ENCODE results near the gene SETD4.
"Not testable (repeated sequence)": the region's sequence is repeated elsewhere in the genome, so short reads cannot be mapped to it uniquely, and the experiment has no call there.

SETD4 gene

DNA sequence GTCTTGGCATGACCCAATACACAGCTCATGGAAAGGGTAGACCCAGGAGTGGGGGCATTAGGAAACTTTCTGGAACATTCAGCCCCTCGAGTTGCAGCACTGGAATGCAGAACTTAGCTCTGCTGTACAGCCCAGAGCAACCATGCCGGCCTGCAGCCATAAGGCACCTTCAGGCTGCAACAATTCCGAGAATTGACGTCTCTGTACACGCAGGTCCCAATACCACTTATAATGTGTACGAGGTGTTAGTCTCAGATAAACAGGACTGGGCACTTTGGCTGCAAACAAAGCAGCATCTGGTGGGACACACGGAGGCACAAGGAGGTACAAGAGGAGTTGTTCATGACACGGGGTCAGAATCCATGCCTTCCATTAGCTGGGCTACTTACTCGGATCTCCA lies 17.4 kb upstream of the SETD4 start:
- no peak for DNase-seq (ENCODE audit: low read depth)

- no peak for DNase-seq (ENCODE audit: low read depth)
These were observed 16.7 kb upstream of the SETD4 start for GRCh38 chr21:36076878-36077655.

DNA sequence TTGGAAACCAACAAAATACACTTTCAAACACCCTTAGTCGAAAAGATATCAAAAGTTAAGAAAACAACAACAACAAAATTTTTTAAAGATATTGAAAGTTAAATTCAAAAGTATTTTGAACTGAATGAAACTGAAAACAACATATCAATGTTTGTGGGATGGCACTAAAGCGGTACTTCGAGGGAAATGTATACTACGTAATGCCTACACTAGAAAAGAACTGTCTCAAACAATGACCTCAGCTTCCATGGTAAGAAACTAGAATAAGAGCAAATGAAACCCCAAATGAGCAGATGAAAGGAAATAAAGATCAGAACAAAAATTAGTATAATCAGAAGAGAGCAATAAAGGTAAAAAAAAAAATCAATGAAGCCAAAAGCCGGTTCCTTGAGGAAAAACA lies 15.6 kb upstream of the SETD4 start:
- no peak for DNase-seq (ENCODE audit: low read depth)

DNA sequence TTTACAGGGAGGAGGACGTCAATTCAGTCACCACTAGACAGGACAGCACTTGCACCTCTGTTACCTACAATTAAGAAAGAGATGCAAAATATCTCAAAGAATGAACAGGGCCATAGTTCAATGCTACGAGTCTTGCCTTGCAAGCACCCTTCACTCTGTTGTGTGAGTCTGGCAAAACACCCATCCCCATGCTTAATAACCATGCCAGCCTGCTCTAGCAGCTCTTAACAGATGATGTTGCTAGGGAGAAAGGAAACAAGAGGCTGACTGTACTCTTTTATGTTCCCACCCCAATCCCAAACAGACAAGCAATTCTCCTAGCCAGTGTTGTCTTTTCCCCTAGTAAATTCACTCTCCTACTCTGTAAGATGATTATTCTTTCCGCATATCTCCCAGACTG lies 14.8 kb upstream of the SETD4 start:
- DNase-seq (ENCODE audit: low read depth), result no peak

DNA sequence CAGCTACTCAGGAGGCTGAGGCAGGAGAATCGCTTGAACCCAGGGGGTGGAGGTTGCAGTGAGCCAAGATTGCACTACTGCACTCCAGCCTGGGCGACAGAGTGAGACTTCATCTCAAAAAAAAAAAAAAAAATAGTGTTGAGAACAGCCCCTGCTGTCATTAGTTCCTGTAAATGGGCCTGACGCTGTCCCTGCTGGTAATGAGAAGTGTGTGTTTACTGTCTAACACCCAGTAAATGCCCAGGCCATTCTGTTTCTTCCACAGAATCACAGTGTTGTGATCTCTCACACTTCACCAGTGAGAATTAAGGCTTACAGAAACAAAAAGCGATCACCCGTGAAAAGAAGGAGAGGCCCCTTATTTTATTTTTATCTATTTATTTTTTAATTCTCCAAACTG lies 13.6 kb upstream of the SETD4 start:
- DNase-seq (ENCODE audit: low read depth), result not testable (repeated sequence)

DNA sequence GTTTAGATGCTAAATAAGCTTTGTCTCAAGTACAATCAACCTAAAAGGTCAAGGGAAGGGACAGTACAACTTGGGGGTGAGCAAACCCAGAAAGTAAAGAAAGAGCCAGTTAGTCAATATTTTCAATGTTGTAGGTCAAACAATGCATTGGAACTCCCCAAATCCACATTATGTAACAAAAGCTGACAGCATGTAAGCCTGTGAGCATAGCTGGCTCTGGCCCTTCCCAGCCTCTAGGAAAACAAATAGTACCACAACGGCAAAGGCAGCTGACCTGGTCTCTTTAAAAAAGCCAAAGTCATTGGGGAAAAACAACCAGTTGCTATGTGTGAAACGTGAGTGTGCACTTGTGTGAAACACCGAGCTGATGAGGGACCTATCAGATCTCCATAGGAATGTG lies 12.9 kb upstream of the SETD4 start:
- DNase-seq (ENCODE audit: low read depth), result no peak

DNA sequence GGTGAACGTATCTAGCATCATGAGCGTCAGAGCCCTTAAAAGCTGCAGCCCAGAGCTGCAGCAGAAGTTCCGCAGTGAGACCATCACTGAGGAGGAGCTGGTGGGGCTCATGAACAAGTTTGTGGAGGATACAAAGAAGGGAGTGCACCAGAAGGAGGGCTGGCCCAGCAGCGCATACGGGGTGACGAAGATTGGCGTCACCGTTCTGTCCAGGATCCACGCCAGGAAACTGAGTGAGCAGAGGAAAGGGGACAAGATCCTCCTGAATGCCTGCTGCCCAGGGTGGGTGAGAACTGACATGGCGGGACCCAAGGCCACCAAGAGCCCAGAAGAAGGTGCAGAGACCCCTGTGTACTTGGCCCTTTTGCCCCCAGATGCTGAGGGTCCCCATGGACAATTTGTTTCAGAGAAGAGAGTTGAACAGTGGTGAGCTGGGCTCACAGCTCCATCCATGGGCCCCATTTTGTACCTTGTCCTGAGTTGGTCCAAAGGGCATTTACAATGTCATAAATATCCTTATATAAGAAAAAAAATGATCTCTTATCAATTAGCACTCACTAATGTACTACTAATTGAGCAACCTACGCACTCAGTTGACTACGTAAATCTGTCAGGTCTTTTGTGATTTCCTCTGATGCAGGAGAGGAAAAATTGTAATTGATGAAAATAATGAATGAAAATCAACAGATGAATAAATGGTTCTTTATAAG lies 12.3 kb upstream of the SETD4 start:
- no peak for DNase-seq (ENCODE audit: low read depth)

DNA sequence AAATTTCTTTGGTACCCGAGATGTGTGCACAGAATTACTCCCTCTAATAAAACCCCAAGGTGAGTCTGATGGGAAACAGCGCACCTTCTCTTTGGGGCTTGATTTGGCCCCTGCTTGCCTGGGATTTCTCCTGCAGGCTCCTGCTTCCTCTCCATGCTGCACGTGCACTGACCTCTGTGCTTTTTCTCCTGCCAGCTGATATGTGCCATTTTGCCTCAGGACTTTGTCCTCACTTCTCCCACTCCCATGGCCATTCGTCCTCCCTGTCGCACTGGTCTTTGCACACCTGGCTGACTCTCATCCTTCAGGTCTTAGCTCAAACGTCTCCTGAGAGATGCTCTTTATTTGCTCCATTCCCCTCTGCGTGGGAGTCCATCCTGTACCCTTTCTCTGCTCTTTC lies 10.7 kb upstream of the SETD4 start:
- DNase-seq (ENCODE audit: low read depth), result no peak

DNA sequence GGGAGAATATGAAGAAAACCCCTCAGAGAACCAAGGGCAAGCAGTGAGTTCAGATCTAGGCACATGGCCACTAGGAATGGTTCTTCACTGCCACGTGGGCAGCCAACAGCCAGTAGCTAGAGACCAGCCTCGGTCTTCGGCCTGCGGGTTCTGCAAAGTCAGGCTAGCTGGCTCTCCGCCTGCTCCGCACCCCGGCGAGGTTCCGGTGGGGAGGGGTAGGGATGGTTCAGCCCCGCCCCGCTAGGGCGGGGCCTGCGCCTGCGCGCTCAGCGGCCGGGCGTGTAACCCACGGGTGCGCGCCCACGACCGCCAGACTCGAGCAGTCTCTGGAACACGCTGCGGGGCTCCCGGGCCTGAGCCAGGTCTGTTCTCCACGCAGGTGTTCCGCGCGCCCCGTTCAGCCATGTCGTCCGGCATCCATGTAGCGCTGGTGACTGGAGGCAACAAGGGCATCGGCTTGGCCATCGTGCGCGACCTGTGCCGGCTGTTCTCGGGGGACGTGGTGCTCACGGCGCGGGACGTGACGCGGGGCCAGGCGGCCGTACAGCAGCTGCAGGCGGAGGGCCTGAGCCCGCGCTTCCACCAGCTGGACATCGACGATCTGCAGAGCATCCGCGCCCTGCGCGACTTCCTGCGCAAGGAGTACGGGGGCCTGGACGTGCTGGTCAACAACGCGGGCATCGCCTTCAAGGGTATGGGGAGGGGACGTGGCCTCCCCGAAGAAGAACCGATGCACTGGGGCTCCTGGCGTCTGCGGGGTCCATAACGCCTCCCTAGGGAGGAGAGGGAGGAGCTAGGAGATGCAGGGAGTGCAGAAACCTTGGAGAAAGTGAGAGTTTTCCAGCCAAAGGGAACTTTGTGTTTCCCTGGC lies 9.6 kb upstream of the SETD4 start, which contains the start of gene CBR1:
CBR1 (plus strand) TSS at position 312 of the 871 bp plus-strand sequence; CDS start at position 404, 92 bp downstream.
- DNase-seq (ENCODE audit: low read depth), result peak; percentile 86

DNA sequence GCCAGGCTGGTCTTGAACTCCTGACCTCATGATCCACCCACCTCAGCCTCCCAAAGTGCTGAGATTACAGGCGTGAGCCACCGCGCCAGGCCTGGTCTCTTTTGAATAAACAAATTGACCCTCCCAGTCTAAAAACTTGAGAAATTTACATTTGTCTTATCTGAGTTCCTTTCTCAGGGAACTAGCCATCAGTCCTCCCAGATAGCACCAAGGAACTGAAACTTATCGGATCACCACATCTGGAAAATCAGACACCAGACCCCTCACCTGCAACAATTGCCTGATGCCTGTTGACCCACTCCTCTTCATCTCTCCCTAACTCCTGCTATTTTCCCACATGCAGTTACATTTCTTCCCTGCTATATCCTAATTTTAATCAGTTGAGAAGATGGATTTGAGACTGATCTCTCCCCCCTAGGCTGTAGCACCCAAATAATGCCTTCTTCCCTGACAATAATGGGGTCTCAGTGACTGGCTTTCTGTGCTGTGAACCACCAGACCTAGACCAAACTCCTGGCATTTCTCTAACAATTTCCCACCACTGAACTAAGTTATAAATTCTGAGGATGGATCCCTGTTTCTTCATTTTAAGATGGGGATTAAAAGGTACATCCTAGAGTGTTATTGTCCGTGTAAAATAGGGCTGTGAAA lies 8.5 kb upstream of the SETD4 start:
- no peak for DNase-seq (ENCODE audit: low read depth)

GRCh38 chr21:36065497-36066036 lies 5.2 kb upstream of the SETD4 start:
- DNase-seq (ENCODE audit: low read depth), result no peak

DNA sequence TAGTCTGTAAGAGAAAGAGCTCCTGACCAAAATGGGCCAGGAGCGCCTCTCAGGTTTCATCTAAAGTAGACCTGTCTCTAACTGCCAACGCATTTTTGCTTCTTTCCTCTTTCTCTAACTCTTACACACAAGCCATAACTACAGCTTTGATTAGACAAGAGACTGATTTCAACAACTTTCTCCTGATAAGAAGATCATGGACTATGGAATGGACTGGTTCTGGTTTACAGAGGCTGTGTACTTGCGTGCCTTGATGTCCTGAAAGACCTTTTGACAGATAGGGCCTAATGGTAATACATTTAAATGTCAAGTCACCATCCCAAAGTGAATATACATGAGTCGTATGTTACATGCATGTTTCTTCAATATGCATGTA lies 3.7 kb upstream of the SETD4 start:
- no peak for DNase-seq (ENCODE audit: low read depth)

DNA sequence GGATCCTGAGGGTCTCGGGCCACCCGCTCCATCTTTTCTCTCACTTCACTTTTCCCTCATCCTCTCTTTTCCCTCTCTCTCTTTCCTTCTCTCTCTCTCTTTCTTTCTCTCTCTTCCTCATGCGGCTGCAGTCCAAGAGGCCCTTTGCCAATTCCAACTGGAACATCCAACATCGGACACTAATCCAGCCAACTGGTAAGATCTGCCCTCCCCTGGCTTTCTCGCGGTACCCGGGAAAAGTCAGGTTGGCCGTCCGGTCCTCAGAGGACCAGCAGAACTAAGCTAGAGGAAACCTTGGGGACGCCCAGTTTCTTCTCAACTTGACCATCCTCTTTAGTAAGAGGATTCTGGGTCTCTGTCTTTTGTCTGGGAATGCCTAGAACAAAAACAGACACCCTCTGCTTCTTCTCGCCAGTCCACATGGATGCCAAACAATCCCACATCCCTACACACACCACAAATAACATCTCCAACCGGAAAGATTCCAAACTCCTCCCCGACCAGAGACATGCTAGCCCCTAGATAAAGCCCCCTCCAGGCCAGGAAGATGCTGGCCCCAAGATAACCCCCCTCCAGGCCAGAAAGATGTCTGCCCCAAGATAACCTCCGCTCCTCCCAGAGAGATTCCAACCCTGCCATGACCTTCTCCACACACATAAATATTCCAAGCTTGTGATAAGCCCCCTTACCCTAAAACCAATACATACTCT lies 3.2 kb upstream of the SETD4 start:
- DNase-seq (ENCODE audit: low read depth), result no peak

DNA sequence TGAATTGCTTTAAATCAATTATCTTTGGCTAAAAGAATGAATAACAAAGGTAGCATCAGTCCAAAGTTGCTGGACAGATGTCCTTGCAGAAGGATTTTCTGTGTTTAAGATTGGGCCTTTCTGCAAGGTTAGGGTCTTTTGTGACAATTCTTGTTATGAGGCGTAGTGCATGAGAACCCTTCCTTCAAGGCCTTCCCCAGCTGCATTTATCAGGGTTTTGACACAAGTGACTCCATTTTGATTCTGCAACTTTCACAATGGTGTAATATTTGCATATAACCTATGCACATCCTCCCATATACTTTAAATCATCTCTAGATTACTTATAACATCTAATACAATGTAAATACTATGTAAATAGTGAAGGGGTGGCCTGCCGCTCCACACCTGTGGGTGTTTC lies 1.1 kb upstream of the SETD4 start:
- no peak for DNase-seq (ENCODE audit: low read depth)

DNA sequence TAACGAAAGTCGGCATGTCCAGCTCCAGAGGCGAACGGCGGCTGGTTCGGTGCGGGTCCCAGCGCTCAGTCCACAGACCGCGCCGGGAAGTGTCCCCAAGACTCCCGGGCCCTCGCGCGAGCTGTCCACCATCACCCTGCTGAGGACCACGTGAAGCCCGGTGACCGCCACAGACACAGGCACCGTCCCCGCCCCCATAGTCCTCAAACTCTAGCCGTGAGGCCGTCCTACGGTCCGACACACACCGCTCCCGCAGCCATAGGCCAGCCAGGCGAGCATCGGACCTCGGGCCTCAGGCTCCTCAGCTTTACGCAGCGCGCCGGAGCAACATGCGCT lies 535 bp downstream of the SETD4 start:
- DNase-seq (ENCODE audit: low read depth), result no peak

DNA sequence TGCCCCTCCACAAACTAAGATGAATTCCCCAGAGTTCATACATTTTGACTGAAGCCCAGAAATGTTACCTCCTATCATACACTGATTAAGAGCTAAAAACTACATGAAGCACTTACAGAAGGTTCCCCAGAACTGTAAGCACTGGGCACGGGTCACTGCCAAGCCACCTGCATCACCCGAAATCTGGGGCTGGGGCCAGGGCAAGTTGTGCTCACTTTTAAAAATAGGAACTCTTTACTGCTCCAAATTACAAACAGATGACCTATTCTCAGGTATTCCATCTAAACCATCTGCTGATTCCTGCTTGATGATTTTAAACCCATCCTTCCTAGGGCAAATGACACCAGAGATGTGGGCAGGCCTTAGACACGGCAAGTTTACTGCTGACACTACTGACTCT lies 4.8 kb downstream of the SETD4 start:
- DNase-seq (ENCODE audit: low read depth), result no peak

DNA sequence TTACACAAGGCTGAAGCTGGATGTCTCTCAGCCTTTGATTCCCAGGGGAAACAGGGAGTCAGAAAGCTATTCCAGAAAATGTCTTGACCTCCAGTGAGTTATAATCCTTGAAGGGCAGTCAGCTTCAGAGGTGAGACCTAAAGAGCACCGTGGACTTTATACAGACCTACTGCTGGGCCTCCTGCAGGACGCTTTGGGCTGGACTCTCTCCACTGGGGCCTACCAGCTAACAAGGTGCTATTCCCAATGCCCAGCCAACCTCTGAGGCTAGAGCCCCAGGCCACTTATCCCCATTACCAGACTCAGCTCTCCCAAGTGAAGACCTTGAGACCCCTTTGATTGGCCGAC lies 6.6 kb downstream of the SETD4 start:
- no peak for DNase-seq (ENCODE audit: low read depth)

GRCh38 chr21:36052860-36053714 lies 7.2 kb downstream of the SETD4 start:
- no peak for DNase-seq (ENCODE audit: low read depth)

- no peak for DNase-seq (ENCODE audit: low read depth)
These were observed 12.0 kb downstream of the SETD4 start for GRCh38 chr21:36048357-36048756.

DNA sequence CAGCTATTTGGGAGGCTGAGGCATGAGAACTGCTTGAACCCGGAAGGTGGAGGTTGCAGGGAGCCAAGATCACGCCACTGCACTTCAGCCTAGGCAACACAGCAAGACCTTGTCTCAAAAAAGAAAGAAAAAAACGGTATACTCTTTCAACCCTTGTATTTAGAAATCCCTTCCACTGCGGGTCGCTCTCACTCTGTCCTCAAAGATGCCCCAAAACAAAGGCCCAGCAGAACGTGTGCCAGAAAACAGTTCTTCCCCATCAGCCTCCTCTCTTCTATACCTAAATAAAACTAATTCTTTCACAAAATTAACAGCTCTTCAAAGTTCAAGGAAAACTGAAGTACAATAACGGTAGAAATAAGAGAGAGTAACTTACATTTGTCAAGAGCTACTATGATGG lies 13.2 kb downstream of the SETD4 start:
- no peak for DNase-seq (ENCODE audit: low read depth)

DNA sequence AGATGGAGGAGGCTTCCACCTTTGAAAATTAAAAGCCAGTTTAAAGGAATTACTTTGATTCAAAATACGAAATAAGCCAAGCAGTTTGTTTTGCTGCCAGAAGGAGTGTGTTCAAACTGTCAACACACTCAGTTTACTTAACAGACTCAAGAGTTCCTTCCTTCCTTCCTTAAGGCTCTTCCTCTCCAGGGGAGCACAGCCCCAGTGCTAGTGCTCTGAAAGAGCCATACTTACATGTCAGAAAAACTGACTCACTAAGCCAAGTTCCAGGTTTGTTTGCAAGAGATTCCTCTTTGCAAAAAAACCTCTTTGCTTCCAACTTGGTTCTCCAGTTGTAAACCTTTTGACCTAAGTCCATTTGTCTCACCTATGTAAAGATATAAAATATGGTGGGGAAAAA lies 14.3 kb downstream of the SETD4 start:
- no peak for DNase-seq (ENCODE audit: low read depth)

Measured in activated T-cell treated with anti-CD3 and anti-CD28 coated beads for 24 hours (primary cell).